Naive B cell (primary cell): ENCODE results near the gene ABHD16B. TPM values are rescaled to one million over a fixed set of nuclear protein-coding genes. Genes with fewer than 3 reads are reported as not detected.

ENCODE experiments used
- ATAC-seq, 2 donors: fragments of 150-1000 bp; cut with Tn5 transposase; 2 replicates each; pipeline ENCODE4 v1.10.0; 2021; ENCODE audit warnings: low read depth in 2 of 2, mild to moderate bottlenecking in 2 of 2, moderate library complexity in 2 of 2
- DNase-seq: peaks from one replicate; pipeline ENCODE4 v3.0.0; 2022
- H3K27ac Mint-ChIP-seq, 6 donors: one replicate each; pipeline ENCODE4 v1.8.0; 2020 to 2022; ENCODE audit warnings: mild to moderate bottlenecking in 6 of 6, mixed read lengths in 6 of 6, moderate library complexity in 5 of 6, inconsistent platforms in 2 of 6
- H3K27me3 Mint-ChIP-seq, 3 donors: one replicate each; pipeline ENCODE4 v1.8.0; 2021 to 2022; ENCODE audit warnings: mixed read lengths in 3 of 3, mild to moderate bottlenecking in 1 of 3
- H3K36me3 Mint-ChIP-seq, 2 donors: one replicate each; pipeline ENCODE4 v1.8.0; 2020 to 2022; ENCODE audit warnings: mixed read lengths in 2 of 2, inconsistent platforms in 1 of 2, mild to moderate bottlenecking in 1 of 2
- H3K4me1 Mint-ChIP-seq, 3 donors: one replicate each; pipeline ENCODE4 v1.8.0; 2020 to 2022; ENCODE audit warnings: mixed read lengths in 3 of 3, inconsistent platforms in 1 of 3, mild to moderate bottlenecking in 1 of 3, moderate library complexity in 1 of 3
- H3K4me3 Mint-ChIP-seq, 8 donors: one replicate each; pipeline ENCODE4 v1.8.0; 2020 to 2022; ENCODE audit warnings: mild to moderate bottlenecking in 8 of 8, mixed read lengths in 8 of 8, moderate library complexity in 8 of 8, inconsistent platforms in 2 of 8
- H3K9me3 Mint-ChIP-seq, 7 donors: one replicate each; pipeline ENCODE4 v1.8.0; 2020 to 2022; ENCODE audit warnings: mixed read lengths in 7 of 7, mild to moderate bottlenecking in 5 of 7, inconsistent platforms in 2 of 7, moderate library complexity in 1 of 7
- polyA plus RNA-seq, 6 donors: library from polyadenylated mRNA; unstranded; fragments of 300-500 nt; fragmentation: Illumina TruSeq; gene quantifications; one replicate each; pipeline ENCODE4 v1.2.3, GENCODE V29; 2021; ENCODE audit warnings: low read depth in 6 of 6

Gene ABHD16B
- polyA plus RNA-seq: 1 to 10 TPM in 1 of 6 donors, not detected in 5; 1.1 TPM

DNA sequence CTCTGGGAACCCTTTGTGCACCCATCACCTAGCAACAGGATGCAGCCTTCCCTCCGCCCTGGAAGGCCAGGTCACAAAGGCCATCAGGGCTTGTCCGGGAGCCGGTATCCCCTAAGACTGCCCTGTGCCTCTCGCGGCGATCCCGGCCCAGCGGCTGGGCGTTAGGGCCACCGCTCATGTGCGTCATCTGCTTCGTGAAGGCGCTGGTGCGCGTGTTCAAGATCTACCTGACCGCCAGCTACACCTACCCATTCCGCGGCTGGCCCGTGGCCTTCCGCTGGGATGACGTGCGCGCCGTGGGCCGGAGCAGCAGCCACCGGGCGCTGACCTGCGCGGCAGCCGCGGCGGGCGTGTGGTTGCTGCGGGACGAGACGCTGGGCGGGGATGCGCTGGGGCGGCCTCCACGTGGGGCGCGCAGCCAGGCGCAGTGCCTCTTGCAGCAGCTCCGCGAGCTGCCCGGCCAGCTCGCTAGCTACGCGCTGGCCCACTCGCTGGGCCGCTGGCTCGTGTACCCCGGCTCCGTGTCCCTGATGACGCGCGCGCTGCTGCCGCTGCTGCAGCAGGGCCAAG, at the start of gene ABHD16B:
TSS of gene ABHD16B (plus strand) at position 134 of the 570 bp plus-strand sequence. CDS start at position 177, 43 bp downstream.
- Mint-ChIP-seq H3K27ac (peak within 1 kb of the TSS in 2 of 6 donors; percentile 50 to 94), H3K4me3 (peak within 1 kb of the TSS in 4 of 8 donors; percentile 22 to 55 (median 41))
- ATAC-seq: no peak

DNA sequence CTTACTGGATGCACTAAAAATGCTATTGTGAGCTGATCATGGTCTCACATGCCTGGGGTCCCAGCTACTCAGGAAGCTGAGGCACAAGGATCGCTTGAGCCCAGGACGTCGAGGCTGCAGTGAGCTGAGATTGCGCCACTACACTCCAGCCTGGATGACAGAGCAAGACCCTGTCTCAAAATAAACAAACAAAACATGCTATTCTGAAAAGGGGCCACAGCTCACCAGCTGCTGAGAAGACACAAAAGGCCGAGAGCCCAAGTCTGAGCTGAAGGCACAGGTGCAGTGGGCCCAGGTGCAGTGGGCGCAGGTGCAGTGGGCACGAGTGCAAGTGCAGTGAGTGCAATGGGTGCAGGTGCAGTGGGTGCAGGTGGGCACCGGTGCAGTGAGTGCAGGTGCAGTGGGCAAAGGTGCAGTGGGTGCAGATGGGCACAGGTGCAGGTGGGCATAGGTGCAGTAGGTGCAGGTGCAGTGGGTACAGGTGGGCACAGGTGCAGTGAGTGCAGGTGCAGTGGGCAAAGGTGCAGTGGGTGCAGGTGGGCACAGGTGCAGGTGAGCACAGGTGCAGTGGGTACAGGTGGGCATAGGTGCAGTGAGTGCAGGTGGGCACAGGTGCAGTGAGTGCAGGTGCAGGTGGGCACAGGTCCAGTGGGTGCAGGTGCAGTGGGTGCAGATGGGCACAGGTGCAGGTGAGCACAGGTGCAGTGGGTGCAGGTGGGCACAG, 46.2 kb upstream of the ABHD16B start:
- no peak for DNase-seq
- no peak for ATAC-seq
- Mint-ChIP-seq H3K27ac (no peak overlapping the region), H3K4me1 (no peaks in the 10 kb centered on the region), H3K36me3 (no peaks in the 10 kb centered on the region), H3K9me3 (no peaks in the 10 kb centered on the region), H3K27me3 (no peaks in the 10 kb centered on the region), H3K4me3 (no peak overlapping the region)

More for the DNA sequence above, at the start of gene ABHD16B:
- no peak for DNase-seq
- H3K4me1 Mint-ChIP-seq: peaks cover 39 to 65% (median 59%) of the 10 kb centered on the region in 3 donors
- no peaks in the 10 kb centered on the region for H3K27me3 Mint-ChIP-seq
- H3K36me3 Mint-ChIP-seq: no peaks in the 10 kb centered on the region
- H3K9me3 Mint-ChIP-seq: no peaks in the 10 kb centered on the region

DNA sequence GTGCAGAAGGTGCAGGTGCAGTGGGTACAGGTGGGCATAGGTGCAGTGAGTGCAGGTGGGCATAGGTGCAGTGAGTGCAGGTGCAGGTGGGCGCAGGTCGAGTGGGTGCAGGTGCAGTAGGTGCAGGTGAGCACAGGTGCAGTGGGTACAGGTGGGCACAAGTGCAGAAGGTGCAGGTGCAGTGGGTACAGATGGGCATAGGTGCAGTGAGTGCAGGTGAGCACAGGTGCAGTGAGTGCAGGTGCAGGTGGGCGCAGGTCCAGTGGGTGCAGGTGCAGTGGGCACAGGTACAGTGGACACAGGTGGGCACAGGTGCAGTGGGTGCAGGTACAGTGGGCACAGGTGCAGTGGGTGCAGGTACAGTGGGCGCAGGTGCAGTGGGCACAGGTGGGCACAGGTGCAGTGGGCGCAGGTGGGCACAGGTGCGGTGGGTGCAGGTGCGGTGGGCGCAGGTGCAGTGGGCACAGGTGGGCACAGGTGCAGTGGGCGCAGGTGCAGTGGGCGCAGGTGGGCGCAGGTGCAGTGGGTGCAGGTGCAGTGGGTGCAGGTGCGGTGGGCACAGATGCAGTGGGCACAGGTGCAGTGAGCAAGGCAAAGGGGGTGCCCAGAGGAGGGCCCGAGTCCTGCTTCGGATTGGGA, 45.6 kb upstream of the ABHD16B start:
- Mint-ChIP-seq H3K9me3 (no peaks in the 10 kb centered on the region), H3K27me3 (no peaks in the 10 kb centered on the region), H3K27ac (no peak overlapping the region), H3K4me1 (no peaks in the 10 kb centered on the region), H3K4me3 (no peak overlapping the region), H3K36me3 (no peaks in the 10 kb centered on the region)
- no peak for DNase-seq
- no peak for ATAC-seq

DNA sequence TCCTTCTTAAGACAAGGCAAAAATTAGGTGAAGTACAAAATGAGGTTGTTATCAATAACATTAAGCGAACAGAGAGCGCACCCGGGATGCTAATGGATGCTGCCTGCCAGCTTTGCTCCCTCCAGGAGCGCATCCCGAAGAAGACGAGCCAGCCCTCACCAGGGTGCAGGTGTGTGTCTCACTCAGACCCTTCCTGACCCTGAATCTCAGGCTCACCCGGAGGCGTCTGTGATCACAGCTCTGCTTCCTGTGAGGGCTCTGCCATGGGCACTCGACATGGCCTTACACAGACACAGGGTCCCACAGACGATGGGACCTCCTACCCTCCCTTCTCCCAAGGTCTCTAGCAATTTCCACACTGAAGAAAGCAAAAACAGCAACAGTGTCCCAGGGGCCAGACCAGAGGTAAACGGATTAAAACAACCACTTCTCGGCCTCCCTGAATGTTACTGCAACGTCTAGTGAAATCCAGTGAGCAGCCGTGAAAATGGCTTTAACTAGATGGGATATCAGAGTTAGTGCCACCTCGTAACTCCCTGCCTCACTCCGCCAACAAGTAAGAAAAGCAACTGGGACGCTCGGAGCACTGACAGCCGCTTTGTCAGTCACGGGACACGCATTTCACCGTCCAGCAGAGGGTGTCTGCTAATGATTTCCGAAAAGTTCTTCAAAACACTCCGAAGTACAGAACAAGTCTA, 41.9 kb upstream of the ABHD16B start:
- H3K27ac Mint-ChIP-seq: no peak overlapping the region

DNA sequence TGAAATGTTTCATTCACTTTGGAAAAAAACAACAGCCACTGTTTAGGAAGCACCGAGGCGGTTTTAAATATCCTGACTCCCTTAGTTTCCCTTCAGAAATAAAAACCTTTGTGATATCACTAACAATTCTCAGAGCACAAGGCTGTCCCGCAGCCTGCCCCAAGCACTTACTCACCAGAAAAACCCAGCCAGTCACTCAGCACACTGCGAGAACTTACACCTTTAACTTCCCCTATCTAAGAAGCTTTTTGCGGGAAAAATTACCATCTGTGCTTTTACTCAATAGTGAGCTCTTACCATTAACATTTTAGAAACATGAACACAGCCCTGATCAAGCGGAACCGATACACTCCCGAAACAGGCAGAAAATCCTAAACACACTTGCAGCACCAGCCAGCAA, 39.5 kb upstream of the ABHD16B start:
- Mint-ChIP-seq H3K4me3 (no peak overlapping the region), H3K36me3 (no peaks in the 10 kb centered on the region), H3K9me3 (no peaks in the 10 kb centered on the region), H3K27me3 (peaks cover 7 to 20% (median 10%) of the 10 kb centered on the region in 3 donors), H3K27ac (no peak overlapping the region), H3K4me1 (no peaks in the 10 kb centered on the region)
- DNase-seq (no peak), ATAC-seq (no peak)

More for the DNA sequence above, 41.9 kb upstream of the ABHD16B start:
- Mint-ChIP-seq H3K27me3 (peaks cover 0 to 7% (median 0%) of the 10 kb centered on the region in 3 donors), H3K36me3 (no peaks in the 10 kb centered on the region), H3K4me3 (peak overlapping the region in 3 of 8 donors; percentile 17 to 64 (median 62)), H3K9me3 (no peaks in the 10 kb centered on the region), H3K4me1 (no peaks in the 10 kb centered on the region)
- no peak for ATAC-seq
- no peak for DNase-seq

DNA sequence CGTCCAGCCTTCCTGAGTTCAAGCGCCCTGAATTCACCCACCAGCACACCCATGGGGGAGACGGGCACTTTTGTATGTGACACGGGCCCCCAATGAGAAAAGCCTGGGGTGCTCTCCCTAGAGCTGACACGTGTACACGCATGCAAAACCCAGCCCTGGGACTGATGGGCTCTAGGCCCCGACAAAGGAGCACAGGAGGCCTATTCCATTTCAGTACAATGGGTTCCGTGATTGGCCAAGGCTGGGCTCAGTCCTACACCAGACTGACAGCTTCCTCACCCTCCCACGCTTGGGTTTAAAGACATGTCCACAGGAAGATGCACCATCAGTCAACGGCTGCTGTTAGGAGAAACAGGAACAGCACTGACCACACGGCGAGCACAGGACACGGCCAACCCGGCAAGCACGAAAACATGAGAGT, 39.0 kb upstream of the ABHD16B start:
- H3K36me3 Mint-ChIP-seq: no peaks in the 10 kb centered on the region
- peaks cover 7 to 20% (median 10%) of the 10 kb centered on the region in 3 donors for H3K27me3 Mint-ChIP-seq
- no peaks in the 10 kb centered on the region for H3K9me3 Mint-ChIP-seq
- no peak for ATAC-seq
- DNase-seq: no peak
- no peak overlapping the region for H3K4me3 Mint-ChIP-seq
- H3K27ac Mint-ChIP-seq: no peak overlapping the region
- H3K4me1 Mint-ChIP-seq: no peaks in the 10 kb centered on the region

DNA sequence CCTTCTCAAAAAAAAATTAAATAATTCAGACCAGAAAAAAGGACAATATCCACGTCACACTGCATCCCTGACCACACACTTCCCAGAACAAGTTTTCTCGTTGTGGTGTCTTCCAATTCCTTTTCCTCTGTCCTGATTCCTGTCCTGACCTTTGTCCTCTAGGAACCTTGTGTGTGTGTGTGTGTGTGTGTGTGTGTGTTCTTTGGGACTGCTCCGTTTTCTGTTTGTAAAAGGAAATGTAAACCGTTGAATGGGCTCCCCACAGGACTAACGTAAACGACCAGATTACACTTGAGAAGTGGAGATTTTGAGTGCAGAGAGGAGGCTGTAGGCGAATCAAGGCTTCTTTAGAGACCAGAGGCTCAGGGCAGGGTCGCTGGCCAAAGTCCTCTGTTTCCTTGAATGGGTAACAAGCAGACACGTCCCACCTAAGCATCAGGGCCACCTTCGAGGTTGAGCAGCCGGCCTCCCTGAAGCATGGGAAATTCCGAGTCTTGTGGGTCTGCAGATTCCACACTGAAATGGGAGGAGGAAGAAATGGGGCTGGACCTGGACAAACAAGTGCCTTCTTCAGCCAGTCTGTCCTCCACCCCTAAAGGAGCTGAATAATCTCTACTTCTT, 37.5 kb upstream of the ABHD16B start:
- Mint-ChIP-seq H3K9me3 (no peaks in the 10 kb centered on the region), H3K4me3 (no peak overlapping the region), H3K27ac (no peak overlapping the region), H3K4me1 (no peaks in the 10 kb centered on the region), H3K27me3 (peaks cover 11 to 20% (median 15%) of the 10 kb centered on the region in 3 donors), H3K36me3 (no peaks in the 10 kb centered on the region)
- ATAC-seq: no peak
- DNase-seq: no peak

DNA sequence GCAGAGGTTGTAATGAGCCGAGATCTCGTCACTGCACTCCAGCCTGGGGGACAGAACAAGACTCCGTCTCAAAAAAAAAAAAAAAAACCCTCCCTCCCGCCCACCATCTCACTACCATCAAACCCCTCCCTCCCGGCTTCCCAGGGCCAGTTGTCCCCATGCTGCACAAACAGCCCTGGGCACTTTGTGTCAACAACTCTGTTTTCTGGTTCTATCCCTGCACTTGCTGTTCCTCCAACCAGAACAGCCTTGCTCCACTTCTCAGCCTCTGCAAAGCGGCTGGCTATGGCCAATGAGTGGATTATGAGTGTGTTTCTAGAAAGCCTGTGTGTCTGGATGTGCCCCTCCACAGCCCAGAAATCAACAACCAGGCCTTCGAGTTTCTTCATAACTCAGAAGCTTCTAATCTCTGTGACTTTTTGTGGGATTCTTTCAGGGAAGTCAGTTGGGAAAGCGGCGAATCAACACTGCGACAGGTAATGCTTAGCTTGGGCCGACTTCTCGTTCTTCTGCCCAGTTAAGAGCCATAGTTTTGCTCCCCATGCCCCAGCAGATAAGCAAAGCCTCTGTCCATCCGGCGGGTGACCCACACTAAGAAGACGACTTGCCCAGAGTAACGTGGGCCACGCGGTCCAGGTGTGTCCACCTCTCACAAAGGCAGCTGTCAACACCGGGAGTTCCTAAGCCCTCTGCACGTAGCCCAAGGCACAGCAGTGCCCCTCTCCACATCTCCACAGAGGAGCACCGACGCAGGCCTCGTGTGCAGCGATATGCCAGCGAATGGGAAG, 35.8 kb upstream of the ABHD16B start:
- peaks cover 0 to 9% of the 10 kb centered on the region in 2 donors for H3K36me3 Mint-ChIP-seq
- ATAC-seq (no peak), DNase-seq (no peak)

DNA sequence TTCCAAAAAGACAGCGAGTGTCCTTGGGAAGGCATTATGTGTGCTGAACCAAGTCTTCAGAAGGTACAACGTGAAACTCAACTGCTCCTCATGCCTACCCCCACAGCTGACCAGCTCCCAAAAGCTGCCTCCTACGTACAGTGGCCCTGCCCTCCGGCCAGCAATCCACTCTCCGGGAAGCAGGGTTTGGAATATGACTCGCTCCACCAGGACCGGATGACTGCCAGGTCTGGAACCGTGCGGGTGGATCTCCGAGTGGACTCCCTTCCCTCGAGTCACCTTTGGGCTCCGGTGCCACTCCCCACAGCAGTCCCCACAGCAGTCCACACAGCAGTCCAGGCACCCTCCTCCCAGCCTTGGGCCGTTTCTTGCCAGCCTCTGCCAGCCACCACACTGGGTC, 34.5 kb upstream of the ABHD16B start:
- Mint-ChIP-seq H3K4me3 (no peak overlapping the region), H3K27me3 (peaks cover 23 to 32% (median 25%) of the 10 kb centered on the region in 3 donors), H3K27ac (no peak overlapping the region)

More for the DNA sequence above, 35.8 kb upstream of the ABHD16B start:
- Mint-ChIP-seq H3K27ac (no peak overlapping the region), H3K9me3 (no peaks in the 10 kb centered on the region), H3K4me1 (peaks cover 10 to 13% (median 12%) of the 10 kb centered on the region in 3 donors), H3K4me3 (no peak overlapping the region), H3K27me3 (peaks cover 23 to 32% (median 25%) of the 10 kb centered on the region in 3 donors)

DNA sequence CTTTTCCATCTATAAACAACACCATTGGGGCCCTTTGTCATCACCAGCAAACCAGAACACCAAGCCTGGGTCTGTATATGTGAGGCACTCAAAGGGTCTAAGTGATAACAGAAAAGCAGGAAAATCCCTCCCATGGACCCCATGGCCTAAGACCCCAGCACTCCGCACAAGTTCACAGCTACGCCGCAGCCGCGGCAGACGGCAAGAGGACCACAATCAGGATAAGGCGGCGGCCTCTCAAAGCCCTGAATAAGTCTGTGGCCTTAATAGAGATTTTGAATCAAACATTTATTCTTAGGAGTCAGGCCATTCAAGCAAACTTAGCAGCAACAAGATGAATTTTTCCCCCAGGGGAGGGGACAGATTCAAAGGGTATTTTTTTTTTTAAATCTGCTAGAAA, 33.2 kb upstream of the ABHD16B start:
- DNase-seq (no peak), ATAC-seq (no peak)
- H3K36me3 Mint-ChIP-seq: peaks cover 0 to 9% of the 10 kb centered on the region in 2 donors

More for the DNA sequence above, 34.5 kb upstream of the ABHD16B start:
- H3K9me3 Mint-ChIP-seq: no peaks in the 10 kb centered on the region
- H3K36me3 Mint-ChIP-seq: peaks cover 0 to 9% of the 10 kb centered on the region in 2 donors
- H3K4me1 Mint-ChIP-seq: peaks cover 10 to 13% (median 12%) of the 10 kb centered on the region in 3 donors
- ATAC-seq (no peak), DNase-seq (no peak)

DNA sequence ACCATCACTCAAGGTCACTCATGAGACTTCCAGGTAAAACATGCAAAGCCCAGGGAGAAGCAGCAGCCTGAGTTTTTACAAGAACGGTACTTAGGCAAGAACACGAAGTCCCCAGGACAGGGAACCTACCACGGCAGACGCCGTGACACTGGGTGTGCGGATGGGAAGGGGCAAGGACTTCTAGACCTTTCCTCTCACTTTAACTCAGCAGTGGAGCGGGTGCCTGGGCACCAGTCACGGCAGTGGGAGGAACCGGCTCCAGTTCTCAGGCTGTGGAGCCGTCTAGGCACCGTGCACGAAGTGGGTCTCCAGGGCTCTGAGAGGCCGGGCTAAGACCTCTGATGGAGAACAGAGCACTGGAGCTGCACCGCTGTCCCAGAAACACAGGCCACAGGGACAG, 32.8 kb upstream of the ABHD16B start:
- peak overlapping the region in 4 of 8 donors; percentile 15 to 88 (median 54) for H3K4me3 Mint-ChIP-seq
- no peaks in the 10 kb centered on the region for H3K9me3 Mint-ChIP-seq
- peaks cover 0 to 9% of the 10 kb centered on the region in 2 donors for H3K36me3 Mint-ChIP-seq
- H3K27me3 Mint-ChIP-seq: peaks cover 25 to 36% (median 31%) of the 10 kb centered on the region in 3 donors
- DNase-seq (no peak), ATAC-seq (no peak)
- H3K27ac Mint-ChIP-seq: no peak overlapping the region
- H3K4me1 Mint-ChIP-seq: peaks cover 10 to 13% (median 12%) of the 10 kb centered on the region in 3 donors

More for the DNA sequence above, 33.2 kb upstream of the ABHD16B start:
- Mint-ChIP-seq H3K27me3 (peaks cover 23 to 32% (median 32%) of the 10 kb centered on the region in 3 donors), H3K9me3 (no peaks in the 10 kb centered on the region), H3K4me3 (peak overlapping the region in 4 of 8 donors; percentile 15 to 88 (median 36)), H3K4me1 (peaks cover 10 to 13% (median 12%) of the 10 kb centered on the region in 3 donors), H3K27ac (no peak overlapping the region)

DNA sequence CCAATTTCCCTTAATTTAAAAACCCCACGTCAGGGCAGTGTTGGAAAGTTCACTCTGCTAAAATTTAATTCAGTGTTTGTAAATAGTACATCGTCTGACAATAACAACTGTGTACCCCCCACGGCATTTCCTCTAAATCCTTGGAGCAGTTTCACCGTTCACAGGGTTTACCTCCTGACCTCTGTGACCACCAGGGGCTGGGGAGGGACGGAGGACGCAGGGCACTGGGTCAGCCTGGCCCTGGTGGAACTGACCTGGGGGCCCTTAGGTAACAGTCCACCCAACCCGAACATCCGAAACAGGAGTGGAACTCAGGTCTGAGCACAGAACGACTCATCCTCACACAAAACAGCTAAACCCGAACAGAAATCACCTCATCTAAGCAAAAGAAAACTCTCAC, 32.3 kb upstream of the ABHD16B start:
- DNase-seq (no peak), ATAC-seq (no peak)
- Mint-ChIP-seq H3K27me3 (peaks cover 27 to 40% (median 31%) of the 10 kb centered on the region in 3 donors), H3K36me3 (peaks cover 0 to 9% of the 10 kb centered on the region in 2 donors), H3K27ac (no peak overlapping the region), H3K4me3 (peak overlapping the region in 3 of 8 donors; percentile 88 to 97 (median 94)), H3K9me3 (no peaks in the 10 kb centered on the region), H3K4me1 (peaks cover 10 to 13% (median 12%) of the 10 kb centered on the region in 3 donors)
